Type B pancreatic cell (in vitro differentiated cells): Measurements from ENCODE around the gene SLCO2A1. TPM values are rescaled to one million over a fixed set of nuclear protein-coding genes. Genes with fewer than 3 reads are reported as not detected.

Experiments
- DNase-seq: peaks from one replicate; pipeline ENCODE4 v3.0.0; 2021; ENCODE audit warnings: mixed read lengths; ENCODE audit not compliant: unreplicated experiment; ENCODE audit errors: extremely low spot score
- H3K27ac Mint-ChIP-seq: 2 replicates; pipeline ENCODE4 v1.8.0; 2021; ENCODE audit warnings: mild to moderate bottlenecking, mixed read lengths
- H3K27me3 Mint-ChIP-seq: 2 replicates; pipeline ENCODE4 v1.8.0; 2021; ENCODE audit warnings: mixed read lengths
- H3K36me3 Mint-ChIP-seq: 2 replicates; pipeline ENCODE4 v1.8.0; 2021; ENCODE audit warnings: mixed read lengths
- H3K4me1 Mint-ChIP-seq: one replicate; pipeline ENCODE4 v1.8.0; 2021; ENCODE audit warnings: mixed read lengths; ENCODE audit not compliant: unreplicated experiment
- H3K4me3 Mint-ChIP-seq: 2 replicates; pipeline ENCODE4 v1.8.0; 2021; ENCODE audit warnings: mild to moderate bottlenecking, mixed read lengths
- H3K9me3 Mint-ChIP-seq: 2 replicates; pipeline ENCODE4 v1.8.0; 2021; ENCODE audit warnings: mixed read lengths
- CTCF ChIP-seq: fragments of 200-600 bp; sonication (generic); conservative IDR thresholded peaks from 2 replicates; pipeline ENCODE4 v1.5.0; 2021; ENCODE audit warnings: antibody characterized with exemption, mild to moderate bottlenecking
- total RNA-seq: library from RNA; stranded (reverse); gene quantifications from 2 replicates; pipeline ENCODE4 v1.2.1, GENCODE V29; 2021; ENCODE audit warnings: low replicate concordance

The SLCO2A1 gene
- total RNA-seq, 1 donor from 2014 or later: 3.8 TPM

GRCh38 chr3:133933097-133934024 is 96.4 kb downstream of the SLCO2A1 start:
- Mint-ChIP-seq H3K27me3 (peaks cover 17% of the 10 kb centered on the region), H3K9me3 (no peaks in the 10 kb centered on the region), H3K4me3 (no peak overlapping the region)

GRCh38 chr3:133932009-133932408 is 97.7 kb downstream of the SLCO2A1 start:
- H3K9me3 Mint-ChIP-seq: no peaks in the 10 kb centered on the region
- H3K36me3 Mint-ChIP-seq: no peaks in the 10 kb centered on the region
- no peak for TF ChIP-seq CTCF
- H3K4me3 Mint-ChIP-seq: no peak overlapping the region
- DNase-seq: peak; percentile 25
- peaks cover 20% of the 10 kb centered on the region for H3K4me1 Mint-ChIP-seq
- peaks cover 20% of the 10 kb centered on the region for H3K27me3 Mint-ChIP-seq
- H3K27ac Mint-ChIP-seq: no peak overlapping the region

More at GRCh38 chr3:133933097-133934024, 96.4 kb downstream of the SLCO2A1 start:
- Mint-ChIP-seq H3K4me1 (peaks cover 19% of the 10 kb centered on the region), H3K36me3 (no peaks in the 10 kb centered on the region), H3K27ac (no peak overlapping the region)
- peak; percentile 49 for DNase-seq
- no peak for TF ChIP-seq CTCF

- no peaks in the 10 kb centered on the region for H3K36me3 Mint-ChIP-seq
- H3K27me3 Mint-ChIP-seq: peaks cover 28% of the 10 kb centered on the region
- H3K27ac Mint-ChIP-seq: no peak overlapping the region
Measured at GRCh38 chr3:133931084-133931483, 98.6 kb downstream of the SLCO2A1 start.

GRCh38 chr3:133930341-133930933 is 99.3 kb downstream of the SLCO2A1 start:
- peak overlapping the region; percentile 76 for H3K4me3 Mint-ChIP-seq
- peak; percentile 85 for TF ChIP-seq CTCF
- peak; percentile 45 for DNase-seq
- peak overlapping the region; percentile 42 for H3K27ac Mint-ChIP-seq
- H3K36me3 Mint-ChIP-seq: no peaks in the 10 kb centered on the region
- H3K9me3 Mint-ChIP-seq: no peaks in the 10 kb centered on the region
- peaks cover 28% of the 10 kb centered on the region for H3K27me3 Mint-ChIP-seq
- peaks cover 14% of the 10 kb centered on the region for H3K4me1 Mint-ChIP-seq

More at GRCh38 chr3:133931084-133931483, 98.6 kb downstream of the SLCO2A1 start:
- no peak overlapping the region for H3K4me3 Mint-ChIP-seq
- peaks cover 14% of the 10 kb centered on the region for H3K4me1 Mint-ChIP-seq
- peak; percentile 51 for DNase-seq
- no peaks in the 10 kb centered on the region for H3K9me3 Mint-ChIP-seq
- TF ChIP-seq CTCF: no peak

GRCh38 chr3:133928903-133929607 is 100.7 kb downstream of the SLCO2A1 start:
- Mint-ChIP-seq H3K27ac (no peak overlapping the region), H3K27me3 (peaks cover 31% of the 10 kb centered on the region), H3K4me1 (peaks cover 14% of the 10 kb centered on the region), H3K9me3 (no peaks in the 10 kb centered on the region), H3K4me3 (peak overlapping the region; percentile 76), H3K36me3 (no peaks in the 10 kb centered on the region)
- no peak for TF ChIP-seq CTCF
- peak; percentile 64 for DNase-seq
